Hepatic stellate cell (primary cell): ENCODE measurements around the gene TWSG1.
"Not testable (repeated sequence)": the region's sequence is repeated elsewhere in the genome, so short reads cannot be mapped to it uniquely, and the experiment has no call there.

ENCODE experiments used
- DNase-seq: peaks from one replicate; pipeline ENCODE4 v3.0.0; 2011; ENCODE audit warnings: low spot score

TWSG1 gene

DNA sequence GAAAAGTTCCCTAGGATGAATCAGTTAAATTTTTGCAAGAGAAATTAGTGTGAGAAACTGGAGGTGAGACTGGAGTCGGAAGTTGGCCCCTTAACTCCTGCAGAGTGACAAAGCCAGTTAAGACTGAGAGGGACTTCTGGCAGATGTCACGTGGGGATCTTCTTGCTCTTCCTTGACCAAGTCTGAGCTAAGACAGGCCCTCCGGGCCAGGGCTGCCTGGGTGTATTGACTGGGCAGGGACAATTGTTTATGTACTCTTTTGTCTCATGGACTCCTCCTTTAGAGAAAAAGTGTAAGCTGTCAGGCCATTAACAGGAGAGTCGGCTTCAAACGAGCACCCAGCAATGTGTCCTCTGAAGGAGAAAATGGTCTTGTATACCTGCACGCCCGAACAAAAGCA lies 92.2 kb downstream of the TWSG1 start:
- no peak for DNase-seq

DNA sequence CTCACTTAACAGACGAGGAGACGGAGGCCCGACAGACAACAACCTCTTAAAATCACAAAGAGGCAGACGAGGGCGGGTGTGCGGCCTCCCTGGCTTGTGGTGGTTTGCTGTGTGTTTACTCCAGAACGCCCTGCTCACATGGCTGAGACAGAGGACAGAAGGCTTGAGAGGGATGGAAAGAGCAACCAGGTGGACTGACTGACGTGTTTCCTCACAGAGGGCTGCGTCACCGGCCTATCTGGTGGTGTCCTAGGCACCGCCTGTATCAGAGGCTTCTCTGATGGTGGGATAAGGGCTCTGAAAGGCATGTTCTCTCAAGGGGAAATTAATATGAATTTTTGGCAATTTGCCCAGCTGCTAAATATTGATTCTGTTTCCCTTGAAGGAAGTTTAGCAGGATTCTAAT lies 93.7 kb downstream of the TWSG1 start:
- no peak for DNase-seq

DNA sequence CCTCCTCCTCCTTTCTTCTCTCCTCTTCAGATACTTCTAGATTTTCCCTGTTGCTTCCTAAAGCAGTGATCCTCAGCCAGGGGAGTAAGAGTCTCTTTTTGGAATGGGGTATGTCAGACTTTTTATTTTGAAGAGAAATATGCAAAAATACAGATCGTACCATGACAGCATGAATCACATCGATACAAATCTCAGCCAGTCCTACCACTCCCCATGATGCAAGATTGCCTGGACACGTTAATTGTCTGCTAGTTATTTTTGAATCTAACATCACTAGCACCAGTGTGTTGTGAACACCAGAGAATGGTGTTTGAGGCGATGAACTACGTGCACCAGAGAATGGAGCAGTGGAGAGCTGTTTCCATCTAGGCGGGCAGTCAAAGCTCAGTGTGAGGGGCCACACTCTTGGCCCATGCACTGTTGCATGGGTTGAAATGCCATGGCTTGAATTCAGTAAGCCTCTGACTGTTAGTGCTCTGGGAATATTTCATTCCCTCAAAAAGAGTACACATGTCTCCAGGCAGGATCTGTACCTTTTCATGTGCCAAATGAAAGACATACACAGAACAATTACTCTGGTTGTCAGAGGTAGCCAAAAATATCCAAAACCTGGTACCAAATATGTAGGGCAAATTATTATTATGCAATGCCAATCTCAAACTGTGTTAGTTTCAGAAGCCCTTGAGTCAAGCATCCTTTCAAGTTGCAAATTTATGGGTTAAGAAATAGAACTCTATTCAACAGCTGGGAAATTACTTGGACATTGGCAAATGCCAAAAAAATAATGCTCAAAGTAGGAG lies 94.5 kb downstream of the TWSG1 start:
- no peak for DNase-seq

DNA sequence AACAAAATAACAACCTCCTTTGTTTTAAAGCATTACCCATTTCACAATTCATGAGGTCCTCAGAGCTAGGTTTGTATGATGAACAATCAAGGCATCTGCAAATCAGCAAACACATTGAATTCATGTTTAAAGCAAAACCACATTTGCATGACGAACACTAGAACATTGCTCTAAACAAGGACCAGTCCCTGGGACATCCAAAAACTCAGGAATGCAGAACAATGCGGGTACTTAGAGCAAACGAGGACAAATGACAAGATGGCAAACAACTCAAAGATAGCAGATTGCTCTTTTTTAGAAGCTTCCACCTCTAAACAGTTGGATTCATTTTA lies 95.1 kb downstream of the TWSG1 start:
- no peak for DNase-seq

DNA sequence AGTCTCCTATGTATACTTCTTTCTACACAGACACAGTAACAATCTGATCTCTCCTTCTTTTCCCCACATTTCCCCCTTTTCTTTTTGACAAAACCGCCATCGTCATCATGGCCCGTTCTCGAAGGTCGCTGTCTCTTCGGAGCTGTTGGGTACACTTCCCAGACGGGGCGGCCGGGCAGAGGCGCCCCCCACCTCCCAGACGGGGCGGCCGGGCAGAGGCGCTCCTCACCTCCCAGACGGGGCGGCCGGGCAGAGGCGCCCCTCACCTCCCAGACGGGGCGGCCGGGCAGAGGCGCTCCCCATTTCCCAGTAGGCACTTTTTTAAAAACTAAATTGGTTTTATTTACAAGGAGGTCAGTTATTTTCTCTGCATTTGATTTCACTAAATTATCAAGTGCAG lies 95.7 kb downstream of the TWSG1 start:
- DNase-seq, result not testable (repeated sequence)

DNA sequence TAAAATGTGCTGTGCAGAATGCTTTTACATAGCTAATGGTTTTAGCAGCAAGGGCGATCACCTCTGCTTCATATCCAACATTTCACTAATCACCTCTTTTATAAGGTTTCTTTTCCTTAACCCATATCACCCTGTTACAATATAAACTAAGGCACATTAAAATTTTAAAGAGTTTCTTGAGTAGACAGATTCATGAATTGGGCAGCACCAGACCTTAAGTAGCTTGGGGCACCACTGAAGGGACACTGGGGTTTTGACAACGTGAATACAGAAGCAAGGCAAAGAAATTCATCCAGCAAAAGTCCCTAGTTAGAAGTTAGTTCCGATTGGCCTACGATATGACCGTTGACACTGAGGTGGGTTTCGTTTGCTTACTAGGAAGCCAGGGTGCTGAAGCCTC lies 96.7 kb downstream of the TWSG1 start:
- DNase-seq, result no peak

DNA sequence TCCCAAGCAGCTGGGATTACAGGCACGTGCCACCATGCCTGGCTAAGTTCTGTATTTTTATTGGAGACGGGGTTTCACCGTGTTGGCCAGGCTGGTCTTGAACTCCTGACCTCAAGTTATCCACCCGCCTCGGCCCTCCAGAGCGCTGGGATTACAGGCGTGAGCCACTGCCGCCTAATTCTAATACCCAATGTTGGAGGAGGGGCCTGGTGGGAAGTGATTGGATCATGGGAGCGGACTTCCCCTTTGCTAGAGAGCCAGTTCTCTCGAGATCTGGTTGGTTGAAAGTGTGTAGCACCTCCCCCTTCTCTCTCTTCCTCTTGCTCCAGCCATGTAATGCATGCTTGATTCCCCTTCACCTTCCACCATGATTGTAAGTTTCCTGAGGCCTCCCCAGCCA lies 98.5 kb downstream of the TWSG1 start:
- not testable (repeated sequence) for DNase-seq

DNA sequence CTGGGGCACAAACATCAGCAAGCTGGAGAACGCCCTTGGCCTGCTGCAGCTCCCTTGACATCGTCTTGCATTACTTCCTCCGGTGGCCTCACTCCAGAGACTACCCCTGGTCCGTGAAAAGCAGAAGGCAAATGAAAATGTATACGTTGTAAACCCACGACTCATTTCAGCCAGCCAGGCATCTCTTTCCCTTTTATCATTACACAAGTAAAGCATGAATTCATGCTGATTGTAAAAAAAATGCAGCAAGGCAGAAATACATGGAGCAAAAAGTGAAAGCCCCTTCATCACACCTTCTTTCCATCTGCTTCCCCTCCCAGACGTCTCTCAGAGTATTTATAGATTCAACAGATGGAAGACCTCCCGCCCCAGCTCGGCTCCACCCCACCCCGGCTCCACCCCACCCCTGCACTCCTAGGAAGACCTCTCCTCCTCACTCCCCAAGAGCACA lies 99.1 kb downstream of the TWSG1 start:
- no peak for DNase-seq

DNA sequence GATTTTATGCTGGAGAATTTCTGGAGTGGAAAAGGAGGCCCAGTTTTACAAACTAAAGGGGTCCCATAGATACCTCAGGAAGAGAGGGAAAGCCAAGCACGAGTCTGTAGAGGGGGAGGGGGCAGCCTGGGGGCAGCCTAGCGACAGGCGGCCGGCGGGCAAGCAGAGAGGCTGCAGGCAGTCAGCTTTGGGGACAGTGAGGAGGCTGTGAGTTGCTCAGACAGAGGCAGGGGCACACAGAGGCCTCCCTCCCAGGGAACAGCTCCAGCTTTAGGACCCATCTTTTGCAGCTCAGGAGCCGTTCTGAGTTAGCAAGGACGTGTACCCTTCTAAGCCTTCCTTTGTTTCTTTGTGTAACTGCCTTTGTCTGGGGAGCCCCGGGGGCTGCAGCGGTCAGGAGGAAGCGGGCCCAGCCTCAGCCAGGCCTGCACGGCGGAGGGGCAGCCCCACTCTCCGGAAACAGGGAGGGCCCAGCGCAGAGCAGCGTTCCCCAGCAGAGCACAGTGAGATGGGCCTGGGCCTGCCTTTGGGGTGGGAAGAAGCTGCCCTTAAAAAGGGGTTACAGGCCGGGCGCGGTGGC lies 99.6 kb downstream of the TWSG1 start:
- DNase-seq, result no peak

DNA sequence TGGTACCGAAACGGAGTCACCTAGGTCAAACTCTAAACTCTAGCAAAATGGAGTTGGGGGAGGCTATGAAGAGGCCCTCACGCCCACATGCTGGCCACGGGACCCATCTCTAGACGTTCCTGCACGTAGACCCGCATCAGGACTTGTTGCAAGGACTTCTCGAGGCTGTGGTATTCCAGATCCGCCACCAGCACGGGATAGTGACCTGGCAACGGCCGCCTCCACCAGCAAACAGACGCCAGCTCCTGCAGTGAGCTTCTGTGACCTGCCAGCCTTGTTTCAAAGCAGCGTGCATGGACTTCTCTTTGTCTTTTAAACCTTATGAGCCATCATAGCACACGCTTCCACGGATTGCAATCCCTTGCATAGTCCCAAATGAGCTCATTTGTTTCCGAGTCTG lies 100.5 kb downstream of the TWSG1 start:
- no peak for DNase-seq

DNA sequence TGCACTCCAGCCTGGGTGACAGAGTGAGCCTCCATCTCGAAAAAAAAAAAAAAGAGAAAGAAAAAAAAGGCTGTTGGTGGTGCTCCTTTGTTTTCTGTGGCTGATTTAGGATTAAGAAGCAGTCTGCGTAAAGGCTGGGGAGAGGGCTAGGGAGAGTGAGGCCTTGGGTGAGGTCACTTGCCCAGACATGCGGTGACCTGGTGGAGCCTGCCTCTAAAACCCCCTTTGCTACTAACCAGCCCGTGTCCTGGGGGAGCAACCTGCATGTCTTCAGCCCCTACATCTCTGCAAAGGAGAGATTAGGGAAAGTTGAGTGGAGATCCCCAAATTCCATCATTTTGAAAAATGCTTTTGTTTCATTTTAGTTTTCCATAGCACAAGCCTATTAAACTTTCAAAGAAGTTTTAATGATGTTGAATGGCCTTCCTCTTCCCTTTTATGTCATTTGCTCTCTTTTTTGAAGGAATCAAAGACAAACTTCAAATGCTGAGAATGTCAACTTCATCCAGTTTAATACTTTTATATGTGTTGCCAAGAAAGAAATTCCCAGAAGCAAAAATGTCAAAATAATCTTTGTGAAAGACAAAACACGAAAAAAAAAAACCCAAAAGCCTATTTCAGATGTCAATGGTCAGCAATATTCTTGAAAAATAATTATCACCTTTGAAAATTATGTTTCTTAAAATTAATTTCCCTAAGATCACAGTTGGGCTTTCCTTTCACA lies 101.8 kb downstream of the TWSG1 start:
- DNase-seq, result no peak

DNA sequence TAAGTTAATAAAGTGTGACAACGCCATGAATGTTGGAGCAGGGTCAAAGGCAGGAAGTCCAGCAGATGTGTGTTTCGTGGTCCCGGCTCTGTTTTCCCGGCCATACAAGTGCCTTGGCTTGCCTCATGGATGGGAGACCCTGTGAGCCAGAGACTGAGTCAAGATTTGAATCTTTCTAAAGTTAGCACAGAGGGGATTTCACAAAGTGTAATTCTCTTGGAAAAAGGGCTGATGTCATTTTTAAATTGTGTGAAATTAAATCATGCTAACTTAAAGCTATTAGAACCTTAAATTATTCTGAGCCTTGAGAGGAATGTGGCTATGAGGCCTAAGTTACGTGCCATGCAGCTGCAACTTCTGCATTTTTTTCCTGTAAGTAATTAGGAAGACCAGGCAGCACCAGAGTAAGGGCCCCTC lies 102.5 kb downstream of the TWSG1 start:
- DNase-seq, result no peak

DNA sequence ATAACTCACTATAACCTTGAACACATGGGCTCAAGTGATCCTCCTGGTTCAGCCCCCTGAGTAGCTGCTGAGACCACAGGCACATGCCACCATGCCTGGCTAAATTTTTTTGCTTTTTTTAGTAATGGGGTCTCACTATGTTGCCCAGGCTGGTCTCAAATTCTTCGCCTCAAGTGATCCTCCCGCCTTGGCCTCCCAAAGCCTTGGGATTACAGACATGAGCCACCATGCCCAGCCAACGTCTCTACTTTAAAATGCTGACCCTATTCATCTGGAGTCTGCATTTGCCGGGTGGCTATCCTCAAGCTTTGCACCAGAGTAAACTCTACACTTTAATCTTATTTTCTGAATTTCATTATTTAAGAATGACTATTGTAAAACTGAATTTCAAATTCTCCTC lies 103.1 kb downstream of the TWSG1 start:
- DNase-seq, result no peak

DNA sequence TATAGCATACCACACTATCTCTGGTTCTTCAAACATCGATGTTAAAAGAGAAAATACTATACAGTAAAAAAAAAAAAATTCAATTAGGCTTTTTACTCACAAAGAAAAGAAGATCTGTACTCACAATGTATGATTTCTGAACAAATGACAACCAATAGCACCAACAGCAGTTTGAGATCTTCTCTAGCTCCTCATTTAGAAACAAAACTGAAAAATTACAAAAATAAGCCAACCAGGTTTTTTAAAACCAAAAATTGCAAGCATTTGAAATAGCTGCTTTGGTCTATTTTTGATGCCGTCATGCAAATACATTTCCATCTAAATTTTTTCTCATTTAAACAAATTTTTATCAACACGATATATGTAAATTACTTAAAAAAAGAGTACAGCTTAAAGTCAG lies 106.5 kb downstream of the TWSG1 start:
- DNase-seq, result no peak

DNA sequence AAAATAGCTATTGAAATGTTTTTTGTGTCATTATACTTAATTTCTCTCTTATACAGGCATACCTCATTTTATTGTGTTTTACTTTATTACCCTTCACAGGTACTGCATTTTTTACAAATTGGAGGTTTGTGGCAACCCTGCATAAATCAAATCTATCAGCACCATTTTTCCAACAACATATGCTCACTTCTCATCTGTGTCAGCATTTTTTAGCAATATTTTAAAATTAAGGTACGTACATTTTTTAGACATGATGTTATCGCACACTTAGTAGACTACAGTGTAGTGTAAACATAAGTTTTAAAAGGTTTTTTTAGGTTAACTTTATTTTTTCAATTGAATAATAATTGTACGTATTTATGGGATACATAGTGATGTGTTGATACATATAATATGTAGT lies 110.0 kb downstream of the TWSG1 start:
- DNase-seq, result no peak

DNA sequence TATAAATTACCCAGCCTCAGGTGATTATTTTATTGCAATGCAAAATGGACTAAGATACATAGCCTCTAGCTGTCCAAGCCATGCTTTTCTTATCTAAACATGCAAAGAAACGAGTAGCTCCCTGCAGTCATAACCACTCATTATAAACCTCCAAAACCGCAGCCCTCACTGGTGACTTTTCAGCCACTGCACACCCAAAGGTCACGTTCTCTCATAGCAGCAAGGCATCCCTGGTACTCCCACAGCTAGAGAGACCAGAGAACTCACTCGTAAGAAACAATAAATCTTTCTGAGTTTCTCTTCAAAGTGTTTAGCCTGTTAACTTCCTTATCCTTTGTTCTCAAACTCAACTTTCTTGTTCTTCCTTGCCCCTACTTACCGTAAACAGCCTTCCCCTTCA lies 112.3 kb downstream of the TWSG1 start:
- DNase-seq, result no peak

DNA sequence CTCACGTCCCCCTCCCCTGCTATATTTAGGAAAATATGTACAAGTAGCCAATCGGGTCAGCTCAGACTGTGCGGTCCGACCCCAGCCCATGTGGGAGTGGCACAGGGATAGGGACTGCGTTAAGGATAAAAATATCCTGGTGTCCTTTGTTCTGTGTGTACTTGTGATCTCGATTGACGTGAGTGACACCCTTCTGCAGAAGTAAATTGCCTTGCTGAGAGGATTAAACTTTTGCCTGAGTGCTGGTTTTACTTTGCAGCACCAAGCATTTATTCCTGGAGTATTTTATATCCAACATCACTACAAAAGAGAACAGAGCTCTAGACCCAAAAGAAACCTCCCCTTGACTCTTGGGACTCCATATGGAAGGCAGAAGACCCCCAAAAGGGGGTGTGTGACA lies 112.8 kb downstream of the TWSG1 start:
- DNase-seq, result no peak

DNA sequence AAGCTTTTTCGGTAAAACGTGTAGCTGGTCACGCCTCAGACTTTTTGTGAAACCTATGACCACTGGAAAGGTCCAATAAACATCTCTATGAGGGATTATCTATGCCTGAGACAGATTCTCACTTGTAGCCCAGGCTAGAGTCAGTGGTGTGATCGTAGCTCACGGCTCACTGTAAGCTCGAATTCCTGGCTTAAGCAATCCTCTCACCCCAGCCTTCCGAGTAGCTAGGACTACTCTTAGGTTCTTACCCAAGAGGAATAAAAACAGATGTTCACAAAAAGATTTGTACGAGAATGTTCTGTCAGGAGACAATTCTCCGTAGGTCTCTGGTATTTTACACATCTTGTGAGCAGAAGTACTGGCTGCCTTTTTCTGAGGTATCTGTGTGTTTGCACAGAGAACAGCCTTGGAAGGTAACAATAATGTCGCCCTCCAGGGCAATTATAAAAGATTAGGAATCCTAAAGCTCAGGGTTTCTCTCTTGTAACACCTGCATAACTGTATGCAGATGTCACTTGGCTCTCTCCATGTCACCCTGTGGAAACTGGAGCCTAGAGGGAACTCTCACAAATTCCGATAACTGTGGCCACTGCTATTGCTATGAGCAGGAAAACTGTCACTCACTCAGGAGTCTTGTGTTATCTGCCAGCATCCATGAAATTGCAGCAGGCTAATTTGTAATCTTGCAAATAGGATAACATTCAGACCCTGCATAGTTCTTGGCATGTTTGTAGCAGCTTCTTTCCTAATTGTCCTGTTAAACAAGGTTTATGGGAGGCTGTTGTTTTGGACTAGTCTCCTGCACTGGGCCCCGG lies 115.2 kb downstream of the TWSG1 start:
- no peak for DNase-seq

DNA sequence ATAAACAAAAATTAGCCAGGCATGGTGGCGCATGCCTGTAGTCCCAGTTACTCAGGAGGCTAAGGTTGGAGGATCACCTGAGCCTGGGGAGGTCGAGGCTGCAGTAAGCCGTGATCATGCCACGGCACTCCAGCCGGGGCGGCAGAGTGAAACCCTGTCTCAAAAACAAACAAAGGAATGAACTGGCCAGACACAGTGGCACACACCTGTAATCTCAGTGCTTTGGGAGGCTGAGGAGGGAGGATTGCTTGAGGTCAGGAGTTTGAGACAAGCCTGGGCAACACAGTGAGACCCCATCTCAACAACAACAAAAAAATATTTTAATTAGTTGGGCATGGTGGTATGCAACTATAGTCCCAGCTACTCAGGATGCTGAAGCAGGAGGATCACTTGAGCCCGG lies 116.3 kb downstream of the TWSG1 start:
- DNase-seq, result not testable (repeated sequence)
